GM12873 (cell line): ENCODE measurements around the gene CMTM1.

Experiments used
- CTCF ChIP-seq: IDR thresholded peaks from 2 replicates; pipeline ENCODE4 v1.5.1; 2012; ENCODE audit warnings: low read depth, mild to moderate bottlenecking, moderate library complexity, low read length, control low read depth; ENCODE audit not compliant: insufficient read depth; ENCODE audit errors: missing control alignments

Gene CMTM1

GRCh38 chr16:66600477-66600876 lies 34.2 kb downstream of the CMTM1 start:
- no peak for TF ChIP-seq CTCF

- no peak for TF ChIP-seq CTCF
These were observed 35.2 kb downstream of the CMTM1 start for GRCh38 chr16:66601471-66601870.

- no peak for TF ChIP-seq CTCF
These were observed 37.5 kb downstream of the CMTM1 start for GRCh38 chr16:66603537-66604375.

GRCh38 chr16:66604376-66605176 lies 38.3 kb downstream of the CMTM1 start, which contains the start of gene CMTM3:
Gene CMTM3, plus strand, starts transcription at chr16:66604704. Its CDS starts 102 bp downstream, at chr16:66604806.
- peak; percentile 61 for TF ChIP-seq CTCF

- no peak for TF ChIP-seq CTCF
These were observed 39.1 kb downstream of the CMTM1 start for GRCh38 chr16:66605177-66605978.

- no peak for TF ChIP-seq CTCF
These were observed 39.9 kb downstream of the CMTM1 start for GRCh38 chr16:66605979-66606751.
